GM18502 (cell line): Measurements from ENCODE around the gene UNC5CL.
A peak's percentile ranks its signal among the peaks of the same experiment; 100 is the strongest.
"Not testable (repeated sequence)": the region's sequence is repeated elsewhere in the genome, so short reads cannot be mapped to it uniquely, and the experiment has no call there.

Source experiments
- ATAC-seq: cut with Tn5 transposase; IDR thresholded peaks from one replicate; pipeline ENCODE4 v1.9.1; 2021; ENCODE audit warnings: mild to moderate bottlenecking; ENCODE audit not compliant: unreplicated experiment, poor library complexity

Gene UNC5CL

GRCh38 chr6:41014780-41015179, 24.2 kb downstream of the UNC5CL start:
- ATAC-seq = no peak

DNA sequence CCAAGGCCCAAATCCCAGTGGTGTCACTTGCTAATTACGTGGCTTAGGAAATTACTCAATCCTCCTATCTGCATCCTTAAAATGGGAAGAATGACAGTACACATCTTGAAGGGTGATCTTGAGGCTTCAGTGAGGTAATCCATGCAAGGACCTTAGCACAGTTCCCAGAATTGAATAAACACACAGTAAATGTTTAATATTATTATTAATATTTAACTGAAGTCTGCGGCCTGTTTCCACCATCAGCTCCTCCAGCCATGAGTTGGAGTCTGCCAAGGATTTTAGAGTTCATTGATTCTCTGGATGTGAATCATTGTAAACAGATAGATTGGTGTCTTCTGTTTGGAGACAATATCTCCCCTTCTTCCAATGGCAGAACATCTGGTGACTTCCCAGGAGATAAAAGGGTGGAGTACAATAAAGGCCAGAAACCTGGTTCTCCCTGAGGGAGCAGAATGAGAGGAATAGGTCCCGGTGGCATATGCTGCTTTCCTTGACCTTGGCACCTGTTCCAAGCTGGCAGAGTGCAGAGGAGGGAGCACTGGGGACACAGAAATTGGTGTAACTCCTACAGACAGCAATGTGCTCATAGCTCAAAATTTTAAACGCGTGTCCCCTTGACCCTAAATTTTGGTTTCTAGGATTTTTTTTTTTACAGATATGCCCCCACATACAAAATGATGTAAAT, 25.4 kb downstream of the UNC5CL start:
- no peak for ATAC-seq

- ATAC-seq = no peak
Measured at GRCh38 chr6:41011673-41012072, 27.3 kb downstream of the UNC5CL start.

GRCh38 chr6:41009669-41010068, 29.4 kb downstream of the UNC5CL start:
- ATAC-seq = no peak

DNA sequence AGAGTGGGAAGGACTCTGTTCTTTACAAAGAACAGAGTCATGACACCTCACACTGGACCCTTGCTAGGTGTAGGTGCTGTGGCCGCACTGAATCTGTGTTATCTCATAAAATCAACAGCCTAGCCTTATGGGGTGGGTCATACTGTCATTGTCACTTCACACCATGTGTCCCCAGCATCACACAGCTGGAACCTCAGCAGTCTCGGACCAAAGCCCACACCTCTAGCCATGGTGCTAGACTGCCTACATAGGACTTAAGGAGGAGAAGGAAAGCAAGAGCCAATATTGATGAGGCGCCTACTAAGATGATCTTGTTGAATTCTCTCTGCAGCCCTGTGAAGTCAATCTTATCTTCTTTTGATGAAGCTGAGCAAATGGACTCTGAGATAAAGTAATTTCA, 31.0 kb downstream of the UNC5CL start:
- no peak for ATAC-seq

- ATAC-seq = not testable (repeated sequence)
Measured at GRCh38 chr6:41006980-41007379, 32.0 kb downstream of the UNC5CL start.

DNA sequence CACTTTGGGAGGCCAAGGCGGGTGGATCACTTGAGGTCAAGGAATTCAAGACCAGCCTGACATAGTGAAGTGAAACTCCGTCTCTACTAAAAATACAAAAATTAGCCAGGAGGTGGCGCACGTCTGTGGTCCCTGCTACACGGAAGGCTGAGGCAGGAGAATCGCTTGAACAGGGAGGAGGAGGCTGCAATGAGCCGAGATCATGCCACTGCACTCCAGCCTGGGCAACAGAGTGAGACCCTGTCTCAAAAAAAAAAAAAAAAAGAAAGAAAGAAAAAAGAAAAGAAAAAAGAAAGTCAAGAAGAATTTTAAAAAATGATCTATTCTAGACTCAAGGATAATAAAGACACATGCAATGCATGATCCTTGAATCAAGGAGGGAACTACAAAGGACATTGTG, 32.8 kb downstream of the UNC5CL start:
- peak; percentile 58 for ATAC-seq

- ATAC-seq = no peak
Measured at GRCh38 chr6:41002168-41002567, 36.9 kb downstream of the UNC5CL start.

DNA sequence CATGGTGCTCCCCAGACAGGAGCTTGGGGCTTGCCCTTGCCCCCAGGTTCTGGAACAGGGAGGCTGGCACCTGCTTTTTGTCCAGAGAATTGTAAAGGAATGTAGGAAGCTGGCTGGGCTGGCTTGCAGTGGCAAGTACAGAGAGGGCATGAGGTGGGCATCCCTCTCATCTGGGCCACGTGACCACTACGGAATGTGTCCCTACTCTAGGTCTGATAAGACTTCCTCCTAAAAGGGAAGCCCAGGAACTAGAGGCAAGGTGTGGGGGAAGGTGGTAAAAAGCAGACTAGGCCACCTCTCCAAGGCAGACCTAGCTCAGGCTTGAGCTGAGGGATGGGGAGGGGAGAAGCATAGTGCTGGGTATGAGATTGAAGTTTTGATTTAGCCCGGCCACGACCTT, 38.8 kb downstream of the UNC5CL start:
- no peak for ATAC-seq

- no peak for ATAC-seq
Measured at GRCh38 chr6:40999569-40999968, 39.5 kb downstream of the UNC5CL start.

- ATAC-seq = no peak
Measured at GRCh38 chr6:40998661-40999060, 40.4 kb downstream of the UNC5CL start.

DNA sequence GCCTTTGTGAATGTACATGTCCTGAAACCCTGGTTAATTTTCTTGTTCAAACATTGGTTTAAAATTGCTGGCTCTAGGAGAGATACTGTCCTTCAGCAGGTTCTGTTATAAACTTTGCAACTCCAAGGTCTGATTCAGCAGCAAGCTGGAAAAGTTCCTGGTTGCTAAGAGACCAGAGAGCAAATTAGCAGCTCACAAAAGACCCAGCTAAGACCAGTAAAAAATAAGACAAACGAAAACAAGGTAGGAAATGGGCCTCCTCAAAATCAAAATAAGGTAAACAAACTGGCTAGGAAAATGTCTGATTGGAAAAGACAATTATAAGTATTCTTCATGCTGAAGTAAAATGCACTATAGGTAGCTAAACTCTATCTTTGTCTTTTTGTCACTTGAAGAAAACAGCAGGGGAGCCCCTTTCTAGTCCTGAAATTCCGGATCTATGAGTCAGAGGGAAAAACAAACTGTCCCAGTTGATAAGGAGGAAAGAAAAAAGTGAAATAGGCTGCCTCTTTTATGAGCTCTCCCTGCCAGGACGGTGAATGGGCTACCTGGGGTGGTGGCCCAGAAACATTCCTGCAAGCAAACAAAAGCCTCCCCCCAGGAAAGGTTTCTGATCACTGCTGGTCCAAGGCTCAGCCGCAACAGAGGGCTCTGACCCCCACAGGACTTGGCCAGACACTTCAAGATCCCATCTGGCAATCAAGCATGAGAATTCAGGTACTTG, 41.6 kb downstream of the UNC5CL start:
- ATAC-seq = no peak

DNA sequence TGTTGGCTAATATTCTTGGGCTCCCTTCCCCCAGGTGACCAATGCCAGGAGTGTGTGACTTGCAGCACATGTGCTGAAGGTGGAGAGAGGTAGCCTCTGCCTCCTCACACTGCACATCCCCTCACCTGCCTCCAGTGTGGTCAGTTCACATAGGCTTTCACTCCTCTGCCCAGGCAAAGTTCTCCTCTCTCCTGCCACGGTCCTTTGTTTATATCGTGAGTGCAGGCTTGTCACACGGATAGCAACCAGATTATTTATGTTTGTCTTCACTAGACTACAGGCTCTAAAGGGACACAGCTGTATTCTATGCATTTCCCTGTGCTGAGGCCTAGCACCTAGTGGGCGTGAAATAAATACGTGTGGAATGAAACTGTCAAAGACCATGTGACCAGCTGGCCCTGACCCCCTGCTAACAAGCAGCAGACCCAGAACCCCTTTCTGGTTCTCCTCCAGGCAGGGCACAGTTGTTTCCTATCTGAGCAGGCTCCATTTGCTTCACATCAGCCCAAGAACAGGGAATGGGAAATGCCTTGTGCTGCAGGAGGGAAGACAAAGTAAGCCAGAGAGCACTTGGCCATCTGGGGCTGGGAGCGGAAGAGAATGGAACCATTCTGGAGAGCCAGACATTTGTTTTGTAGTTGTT, 42.3 kb downstream of the UNC5CL start:
- no peak for ATAC-seq

GRCh38 chr6:40992746-40993145, 46.3 kb downstream of the UNC5CL start:
- ATAC-seq = no peak

- no peak for ATAC-seq
Measured at GRCh38 chr6:40990301-40990700, 48.7 kb downstream of the UNC5CL start.

- ATAC-seq = no peak
Measured at GRCh38 chr6:40989204-40990169, 49.5 kb downstream of the UNC5CL start.

DNA sequence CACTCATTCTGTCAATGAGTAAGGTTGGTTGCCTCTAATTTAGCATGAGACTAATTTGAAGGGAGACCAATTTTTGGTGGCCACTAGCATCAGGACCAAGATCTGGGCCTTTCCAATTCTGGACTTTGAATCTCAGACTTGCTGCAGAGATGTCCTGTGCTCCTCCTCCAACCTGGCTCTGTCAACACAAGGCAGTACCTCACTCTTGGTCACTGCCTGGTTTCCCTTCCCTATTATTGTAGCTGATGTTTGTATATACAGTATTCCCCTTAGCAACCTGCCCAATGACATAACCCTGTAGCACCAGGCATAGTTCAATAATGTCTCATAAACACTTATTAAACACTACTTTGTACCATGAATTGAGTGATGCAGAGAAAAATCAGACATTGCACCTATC, 50.4 kb downstream of the UNC5CL start:
- ATAC-seq = no peak

DNA sequence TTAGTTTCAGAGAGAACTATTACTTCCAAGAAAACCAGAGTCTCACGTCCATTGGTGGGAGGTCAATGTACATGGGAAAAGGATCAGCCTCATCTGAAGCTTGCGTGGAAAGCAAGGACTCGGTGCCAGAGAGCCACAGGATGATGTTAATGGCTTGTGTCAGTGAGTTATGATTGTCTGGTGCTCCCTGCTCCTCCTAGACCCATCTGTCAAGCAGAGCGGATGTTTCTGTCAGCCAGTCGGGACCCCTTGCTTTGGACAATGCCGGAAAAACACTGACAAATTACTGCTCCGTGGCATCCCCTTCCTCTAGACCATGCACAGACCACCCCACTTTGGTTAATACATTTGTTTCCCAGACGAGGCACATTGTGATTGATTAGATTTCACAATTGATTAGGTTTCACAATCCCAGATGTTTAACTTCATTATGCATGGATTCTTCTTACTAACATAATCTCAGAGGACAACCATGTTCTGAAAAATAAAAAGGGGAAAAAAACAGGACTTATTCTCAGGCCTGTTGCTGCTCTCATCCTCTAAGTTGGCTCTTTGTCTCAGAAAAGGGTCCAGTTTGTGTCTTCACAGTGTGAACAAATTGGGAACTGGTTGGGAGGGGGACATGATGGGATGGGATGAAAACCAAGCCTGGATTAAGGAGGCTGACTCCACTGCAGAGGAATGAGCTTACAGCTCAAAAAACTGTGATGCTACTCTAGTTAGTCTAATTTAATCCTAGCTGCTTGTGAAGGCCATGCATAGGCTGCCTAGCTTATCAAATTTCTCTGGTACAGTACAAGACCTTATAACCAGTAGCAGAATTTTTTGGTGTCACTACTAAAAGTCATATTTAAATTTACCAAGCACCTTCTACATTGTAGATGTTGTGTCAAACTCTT, 51.9 kb downstream of the UNC5CL start:
- no peak for ATAC-seq

DNA sequence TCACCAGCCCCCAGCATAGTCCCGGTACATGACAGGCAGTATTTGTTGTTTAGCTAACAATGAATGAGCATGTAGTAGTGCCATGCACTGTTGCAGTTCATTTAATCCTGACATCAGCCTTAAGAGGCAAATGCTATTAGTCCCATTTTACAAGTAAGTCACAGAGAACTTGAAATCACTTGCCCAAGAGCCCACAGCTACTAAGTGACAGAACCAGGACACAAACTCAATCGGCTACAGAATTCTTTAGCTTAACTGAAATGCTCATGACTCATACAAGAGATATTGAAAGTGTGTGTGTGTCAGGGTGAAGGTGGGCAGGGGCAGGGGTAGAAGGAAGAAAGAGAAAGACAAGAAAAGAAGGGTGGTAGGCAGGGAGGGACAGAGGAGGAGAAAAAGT, 52.7 kb downstream of the UNC5CL start:
- ATAC-seq = no peak
